Skin of body (tissue), 2 donors: ENCODE results near the gene CC2D1B. TPM values are rescaled to one million over a fixed set of nuclear protein-coding genes. Genes with fewer than 3 reads are reported as not detected.

Experiments
- DNase-seq: peaks from one replicate; lab custom pipeline; 2025; lab: John Stamatoyannopoulos, UW
- total RNA-seq: library from RNA; depleted of rRNA; stranded (reverse); fragments of >200 nt; gene quantifications from one replicate; pipeline ENCODE4 v1.2.3, GENCODE V29; 2014

The CC2D1B gene
- total RNA-seq, 1 donor from 2014 or later: 11.3 TPM

GRCh38 chr1:52359676-52360594 is 6.1 kb downstream of the CC2D1B start:
- no peak for DNase-seq

- DNase-seq: no peak
These were observed 7.0 kb downstream of the CC2D1B start for GRCh38 chr1:52358851-52359497.

GRCh38 chr1:52357397-52357796 is 8.6 kb downstream of the CC2D1B start:
- no peak for DNase-seq

GRCh38 chr1:52356818-52357355 is 9.1 kb downstream of the CC2D1B start:
- DNase-seq: no peak

- DNase-seq: no peak
These were observed 10.0 kb downstream of the CC2D1B start for GRCh38 chr1:52355847-52356505.

GRCh38 chr1:52355436-52355835 is 10.6 kb downstream of the CC2D1B start:
- DNase-seq: no peak

GRCh38 chr1:52352690-52353089 is 13.3 kb downstream of the CC2D1B start:
- no peak for DNase-seq

GRCh38 chr1:52348704-52349300 is 17.2 kb downstream of the CC2D1B start:
- DNase-seq: no peak

GRCh38 chr1:52346653-52347052 is 19.4 kb downstream of the CC2D1B start:
- no peak for DNase-seq

- no peak for DNase-seq
These were observed 20.8 kb downstream of the CC2D1B start for GRCh38 chr1:52345252-52345651.

- DNase-seq: no peak
These were observed 22.0 kb downstream of the CC2D1B start for GRCh38 chr1:52343979-52344378.

- DNase-seq: no peak
These were observed 24.2 kb downstream of the CC2D1B start for GRCh38 chr1:52341655-52342260.

- no peak for DNase-seq
These were observed 28.6 kb downstream of the CC2D1B start for GRCh38 chr1:52337439-52337838.

- no peak for DNase-seq
These were observed 31.0 kb downstream of the CC2D1B start for GRCh38 chr1:52334906-52335528.

- DNase-seq: no peak
These were observed 33.6 kb downstream of the CC2D1B start for GRCh38 chr1:52332411-52332810.

- no peak for DNase-seq
These were observed 37.4 kb downstream of the CC2D1B start for GRCh38 chr1:52328615-52329014.

- no peak for DNase-seq
These were observed 40.2 kb downstream of the CC2D1B start for GRCh38 chr1:52325786-52326185.

- no peak for DNase-seq
These were observed 42.3 kb downstream of the CC2D1B start for GRCh38 chr1:52323731-52324130.

- DNase-seq: no peak
These were observed 44.9 kb downstream of the CC2D1B start for GRCh38 chr1:52321061-52321460.

GRCh38 chr1:52306227-52307006 is 59.6 kb downstream of the CC2D1B start:
- no peak for DNase-seq
